Heart left ventricle (tissue), 16 donors: ENCODE results near the gene COL23A1. TPM values are rescaled to one million over a fixed set of nuclear protein-coding genes. Genes with fewer than 3 reads are reported as not detected.

Source experiments
- ATAC-seq, 4 donors: fragments of 200-7000 bp; cut with Tn5 transposase; one replicate each; pipeline ENCODE4 v1.9.1; 2020 to 2022; ENCODE audit warnings: moderate library complexity in 4 of 4, mild to moderate bottlenecking in 3 of 4, moderate number of reproducible peaks in 1 of 4
- DNase-seq, 5 donors: peaks; one replicate each; pipeline ENCODE4 v3.0.0-alpha.2; 2020
- H3K27ac ChIP-seq, 12 donors: fragments of 200-600 bp; sonication (generic) in 4 of 12; one replicate each; pipeline versions ENCODE4 v1.5.0 to v1.8.0; 2016 to 2022; ENCODE audit warnings: mild to moderate bottlenecking in 2 of 12
- H3K27me3 ChIP-seq, 9 donors: fragments of 200-600 bp; sonication (generic) in 2 of 9; one replicate each; pipeline versions ENCODE4 v1.5.1 to v1.8.0; 2016 to 2022; ENCODE audit warnings: mild to moderate bottlenecking in 3 of 9
- H3K36me3 ChIP-seq, 9 donors: fragments of 200-600 bp; sonication (generic) in 2 of 9; one replicate each; pipeline versions ENCODE4 v1.5.0 to v1.8.0; 2018 to 2022; ENCODE audit warnings: mild to moderate bottlenecking in 2 of 9
- H3K4me1 ChIP-seq, 12 donors: fragments of 200-600 bp; sonication (generic) in 4 of 12; one replicate each; pipeline versions ENCODE4 v1.5.0 to v1.8.0; 2016 to 2022; ENCODE audit warnings: mild to moderate bottlenecking in 3 of 12
- H3K4me3 ChIP-seq, 12 donors: fragments of 200-600 bp; sonication (generic) in 4 of 12; one replicate each; pipeline versions ENCODE4 v1.5.0 to v1.8.0; 2017 to 2022; ENCODE audit warnings: mild to moderate bottlenecking in 9 of 12, moderate library complexity in 4 of 12
- H3K9me3 ChIP-seq, 12 donors: fragments of 200-600 bp; sonication (generic) in 4 of 12; one replicate each; pipeline versions ENCODE4 v1.5.0 to v1.8.0; 2016 to 2022; ENCODE audit warnings: mild to moderate bottlenecking in 1 of 12
- POLR2A ChIP-seq, 2 donors: fragments of 450-650 bp; IDR thresholded peaks; one replicate each; pipeline ENCODE4 v1.6.1; 2017; ENCODE audit warnings: antibody characterized with exemption in 2 of 2, mild to moderate bottlenecking in 2 of 2, moderate library complexity in 2 of 2
- WGBS, 4 donors: extraction: QIAGEN DNeasy Blood & Tissue Kit in 2 of 4; methylation state at CpG; one replicate each; pipeline versions ENCODE4 v1.1.5 to v1.1.7; 2013 to 2018; 5-methylcytosine and 5-hydroxymethylcytosine counted together
- intact Hi-C, 10 donors: fragments of 100-400 bp; cut with DNase I; formaldehyde crosslinking; loops; one replicate each; pipeline versions ENCODE4 v1.11.1 to v1.14.2; 2022
- polyA plus RNA-seq, 2 donors: library from polyadenylated mRNA; stranded (reverse); fragments of 200-250 nt; gene quantifications; one replicate each; pipeline ENCODE4 v1.2.3, GENCODE V29; 2013
- total RNA-seq, 9 donors: library from RNA; depleted of rRNA in 2 of 9; stranded (reverse); fragments of >200 nt in 2 of 9; fragmentation: NEBNext Ultra II Directional in 3 of 9; extraction: Animal tissue kit (Norgen Biotek cat#: 25700) in 3 of 9; gene quantifications; one replicate each; pipeline versions ENCODE4 v1.1.0 to v1.2.4, GENCODE V29; 2016 to 2023
- TF ChIP-seq, protein P1 (sequence below), 12 donors: fragments of 200-600 bp; sonication (generic) in 4 of 12; IDR thresholded peaks; one replicate each; pipeline versions ENCODE4 v1.5.0 to v1.8.0; 2018 to 2022; ENCODE audit warnings: antibody characterized with exemption in 12 of 12, mild to moderate bottlenecking in 5 of 12
- donor health status: ischemic (EF 13 %, LVEDD 7.1; RV severe dilation, severe dysfunction).
- donor health status: healthy with polysubstance abuse.
- donor health status: DM: no; HTN: yes; CAD: no.
- donor health status: DM: no; HTN: no; CAD: no.
- donor health status: ischemic (EF 25% LVEDD 6.9; RV normal size, moderate dysfunction).
- donor health status: ischemic (EF 25% LVEDD 5.7; RV mildly dilated, moderate dysfunction).
- donor health status: healthy.
- donor health status: DM: yes; HTN: yes; CAD: no.
- donor health status: ischemic (EF 35%, LVEDD 5.7; RV mildly dilated, moderate dysfunction).
- donor health status: nonischemic (EF 11% LVEDD 7.7; RV severe dilation, severe dysfunction).
- donor health status: DM: yes; HTN: yes; CAD: no.
- donor health status: PGD.
- donor health status: ischemic (EF 29% LVEDD 5.4; RV normal size, mild dysfunction).
- donor health status: nonischemic (EF 23%, LVEDD 6.1; RV moderate dilation, normal function).

The COL23A1 gene
- total and polyA plus RNA-seq, 11 donors, result 6.0 to 33.0 (median 18.8) TPM

DNA sequence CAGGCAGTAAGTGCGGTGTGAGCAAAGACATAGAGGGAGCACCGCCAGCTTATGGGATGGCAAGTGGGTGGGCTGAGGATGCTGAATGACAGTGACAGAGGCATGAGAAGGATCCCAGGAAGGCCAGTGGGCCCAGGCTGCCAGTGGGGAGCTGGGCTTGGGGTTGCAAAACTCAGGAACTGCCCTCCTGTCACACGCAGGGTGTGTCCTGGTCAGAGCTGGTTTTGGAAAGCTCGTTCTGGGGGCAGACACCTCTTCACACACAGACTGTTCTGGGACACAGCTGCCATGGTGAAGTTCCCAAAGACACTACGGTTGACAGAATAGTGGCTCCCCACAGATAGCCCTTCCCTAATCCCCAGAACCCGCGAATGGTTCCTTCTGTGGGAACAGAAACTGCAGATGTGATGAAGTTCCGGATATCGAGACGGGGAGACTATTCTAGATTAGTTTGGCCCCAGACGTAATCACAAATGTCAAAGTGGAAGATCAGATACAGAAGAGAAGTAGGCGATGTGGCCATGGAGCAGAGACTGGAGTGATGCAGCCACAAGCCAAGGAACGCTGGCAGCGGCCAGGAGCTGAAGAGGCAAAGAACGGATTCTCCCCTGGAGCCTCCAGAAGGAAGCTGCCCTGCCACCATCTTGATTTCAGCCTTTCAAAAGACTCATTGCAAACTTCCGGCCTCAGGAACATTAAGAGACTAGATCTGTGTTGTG, 159.0 kb downstream of the COL23A1 start:
- Histone ChIP-seq H3K4me3 (no peak overlapping the region), H3K9me3 (peaks cover 0 to 6% (median 0%) of the 10 kb centered on the region in 12 donors), H3K4me1 (peaks cover 0 to 33% (median 10%) of the 10 kb centered on the region in 12 donors), H3K27me3 (no peaks in the 10 kb centered on the region), H3K27ac (no peak overlapping the region), H3K36me3 (no peaks in the 10 kb centered on the region)
- intact Hi-C loops, result loop anchor here in 3 of 10 donors (5.0 to 10.0 kb wide), 2 partner anchors 121 to 146 kb away; no protein-coding TSS in a partner anchor
- TF ChIP-seq, protein P1, sequence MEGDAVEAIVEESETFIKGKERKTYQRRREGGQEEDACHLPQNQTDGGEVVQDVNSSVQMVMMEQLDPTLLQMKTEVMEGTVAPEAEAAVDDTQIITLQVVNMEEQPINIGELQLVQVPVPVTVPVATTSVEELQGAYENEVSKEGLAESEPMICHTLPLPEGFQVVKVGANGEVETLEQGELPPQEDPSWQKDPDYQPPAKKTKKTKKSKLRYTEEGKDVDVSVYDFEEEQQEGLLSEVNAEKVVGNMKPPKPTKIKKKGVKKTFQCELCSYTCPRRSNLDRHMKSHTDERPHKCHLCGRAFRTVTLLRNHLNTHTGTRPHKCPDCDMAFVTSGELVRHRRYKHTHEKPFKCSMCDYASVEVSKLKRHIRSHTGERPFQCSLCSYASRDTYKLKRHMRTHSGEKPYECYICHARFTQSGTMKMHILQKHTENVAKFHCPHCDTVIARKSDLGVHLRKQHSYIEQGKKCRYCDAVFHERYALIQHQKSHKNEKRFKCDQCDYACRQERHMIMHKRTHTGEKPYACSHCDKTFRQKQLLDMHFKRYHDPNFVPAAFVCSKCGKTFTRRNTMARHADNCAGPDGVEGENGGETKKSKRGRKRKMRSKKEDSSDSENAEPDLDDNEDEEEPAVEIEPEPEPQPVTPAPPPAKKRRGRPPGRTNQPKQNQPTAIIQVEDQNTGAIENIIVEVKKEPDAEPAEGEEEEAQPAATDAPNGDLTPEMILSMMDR (IDR thresholded peaks at IDR 0.05), result no peak
- no peak for TF ChIP-seq POLR2A (IDR thresholded peaks at IDR 0.05)
- DNase-seq (no peak), ATAC-seq (no peak)
- WGBS, 4 donors, result 90 to 96% (median 94%) methylated on average over 16 of the region's 16 CpGs

DNA sequence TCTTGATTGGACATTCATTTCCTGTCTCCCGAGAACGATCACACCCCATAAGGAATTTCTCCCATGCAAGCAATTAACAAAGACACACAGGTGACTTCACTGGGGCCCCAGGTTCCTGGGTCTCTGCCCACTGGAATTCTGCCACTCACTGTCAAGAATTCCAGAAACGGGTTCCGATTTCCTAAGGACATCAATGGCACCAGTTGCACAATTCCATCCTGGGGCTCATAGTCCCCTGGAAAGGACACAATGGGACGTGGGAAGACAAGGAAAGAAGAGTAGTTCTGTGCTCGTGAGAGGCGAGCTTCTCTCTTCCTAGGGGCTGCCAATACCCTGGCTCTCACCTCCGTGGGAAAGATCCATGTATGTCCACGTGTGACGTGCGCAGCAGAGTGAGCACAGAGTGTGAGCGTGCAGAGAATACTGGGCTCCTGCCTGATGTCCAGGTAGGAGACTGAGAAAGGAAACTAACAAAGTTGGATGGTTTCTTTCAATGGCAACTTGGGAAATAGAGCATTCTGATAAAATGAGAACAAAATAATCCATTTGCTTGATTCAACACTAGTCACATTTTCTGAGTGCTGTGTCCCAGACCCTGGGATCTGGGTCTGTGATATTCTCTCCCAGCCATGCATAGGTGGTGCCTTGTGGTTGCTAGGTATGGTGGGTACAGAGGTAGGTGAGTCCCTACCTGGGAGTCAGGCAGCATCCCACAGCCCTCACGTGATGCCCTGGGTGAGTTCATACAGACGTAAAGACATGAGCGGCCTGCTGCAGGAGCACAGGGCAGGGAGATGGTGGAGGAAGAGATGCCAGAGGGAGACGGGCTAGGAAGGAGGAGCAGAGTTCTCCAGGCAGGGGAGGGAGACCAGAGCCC, 159.8 kb downstream of the COL23A1 start:
- ATAC-seq (no peak), DNase-seq (no peak)
- H3K36me3 ChIP-seq, result no peaks in the 10 kb centered on the region
- H3K27ac ChIP-seq, result no peak overlapping the region
- 78 to 81% (median 81%) methylated on average over 16 of the region's 16 CpGs for WGBS, 4 donors
- H3K4me3 ChIP-seq, result no peak overlapping the region
- H3K4me1 ChIP-seq, result peaks cover 0 to 31% (median 10%) of the 10 kb centered on the region in 12 donors
- H3K9me3 ChIP-seq, result peaks cover 0 to 6% (median 0%) of the 10 kb centered on the region in 12 donors
- TF ChIP-seq, protein P1 (IDR thresholded peaks at IDR 0.05), result no peak
- no peak for TF ChIP-seq POLR2A (IDR thresholded peaks at IDR 0.05)
- H3K27me3 ChIP-seq, result no peaks in the 10 kb centered on the region
- intact Hi-C loops, result loop anchor here in 3 of 10 donors (5.0 to 10.0 kb wide), 2 partner anchors 122 to 146 kb away; no protein-coding TSS in a partner anchor

DNA sequence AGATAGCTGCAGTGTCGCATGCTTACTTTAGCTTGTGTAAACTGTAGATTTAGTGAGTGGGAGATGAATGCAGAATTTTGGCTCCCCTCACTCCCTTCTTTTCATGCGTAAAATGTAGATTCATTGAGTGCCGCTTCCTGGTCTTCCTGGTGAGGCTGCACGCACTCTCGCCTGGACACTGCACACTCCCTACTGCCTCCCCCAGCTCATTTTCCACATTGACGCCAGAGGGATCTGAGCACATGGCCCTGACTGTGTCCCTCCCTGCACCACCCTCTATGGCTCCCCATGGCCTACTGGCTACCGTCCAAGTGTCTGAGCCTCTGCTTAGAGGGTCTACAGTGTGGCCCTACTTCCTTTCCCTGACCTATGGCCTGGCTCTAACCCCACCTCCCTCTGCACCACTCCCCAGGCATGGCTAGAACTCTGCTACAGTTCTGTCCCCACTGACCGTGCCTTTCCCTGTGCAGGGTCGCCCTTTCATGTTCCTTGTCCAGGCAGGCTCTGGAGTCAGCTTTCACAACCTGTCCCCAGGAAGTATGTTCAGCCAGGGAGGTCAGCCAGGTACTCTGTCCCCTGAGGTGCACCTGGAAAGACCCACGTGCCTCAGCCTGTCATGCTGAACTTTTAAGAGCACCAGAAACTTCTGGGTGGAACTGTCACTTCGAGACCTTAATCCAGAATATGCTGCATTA, 160.6 kb downstream of the COL23A1 start:
- 77 to 88% (median 81%) methylated on average over 11 of the region's 11 CpGs for WGBS, 4 donors
- ATAC-seq (no peak), DNase-seq (no peak)
- Histone ChIP-seq H3K4me1 (peaks cover 0 to 23% (median 6%) of the 10 kb centered on the region in 12 donors), H3K9me3 (peaks cover 0 to 6% (median 0%) of the 10 kb centered on the region in 12 donors), H3K27ac (peak overlapping the region in 11 of 12 donors; percentile 46 to 97 (median 79)), H3K36me3 (no peaks in the 10 kb centered on the region), H3K27me3 (no peaks in the 10 kb centered on the region), H3K4me3 (no peak overlapping the region)
- intact Hi-C loops, result loop anchor here in 3 of 10 donors (2.0 to 10.0 kb wide), 5 partner anchors 97 to 161 kb away; partner anchors contain the start of gene COL23A1 (in 1 of the 3)
- TF ChIP-seq, protein P1 (IDR thresholded peaks at IDR 0.05), result no peak
- no peak for TF ChIP-seq POLR2A (IDR thresholded peaks at IDR 0.05)
